ENCODE data around the gene PRKD2.

Gene PRKD2

GRCh38 chr19:46746281-46747057 is 29.6 kb upstream of the PRKD2 start, which contains the start of gene STRN4:
Gene STRN4 (minus strand): TSS chr19:46746450. CDS start chr19:46746430, 20 bp downstream.
- H3K4me1 Mint-ChIP-seq: peaks cover 76% of the 10 kb centered on the region
- H3K9me3 Mint-ChIP-seq: no peaks in the 10 kb centered on the region
- H3K27ac Mint-ChIP-seq: peak within 1 kb of the TSS; percentile 83
- H3K36me3 Mint-ChIP-seq: peaks cover 18% of the 10 kb centered on the region
- H3K4me3 Mint-ChIP-seq: peak within 1 kb of the TSS; percentile 89
- H3K27me3 Mint-ChIP-seq: no peaks in the 10 kb centered on the region
- peak; percentile 80 for ATAC-seq

GRCh38 chr19:46745521-46746280 is 28.8 kb upstream of the PRKD2 start, which contains the start of gene FKRP:
Gene FKRP (plus strand): TSS chr19:46746057. CDS start chr19:46755451, 9,394 bp downstream.
- H3K27me3 Mint-ChIP-seq: no peaks in the 10 kb centered on the region
- ATAC-seq: peak; percentile 77
- peak within 1 kb of the TSS; percentile 83 for H3K27ac Mint-ChIP-seq
- no peaks in the 10 kb centered on the region for H3K9me3 Mint-ChIP-seq
- peaks cover 20% of the 10 kb centered on the region for H3K36me3 Mint-ChIP-seq
- H3K4me1 Mint-ChIP-seq: peaks cover 80% of the 10 kb centered on the region
- H3K4me3 Mint-ChIP-seq: peak within 1 kb of the TSS; percentile 89

GRCh38 chr19:46745030-46745429 is 28.1 kb upstream of the PRKD2 start:
- Mint-ChIP-seq H3K9me3 (no peaks in the 10 kb centered on the region), H3K4me3 (peak overlapping the region; percentile 89), H3K36me3 (peaks cover 19% of the 10 kb centered on the region), H3K27me3 (no peaks in the 10 kb centered on the region), H3K4me1 (peaks cover 79% of the 10 kb centered on the region), H3K27ac (peak overlapping the region; percentile 83)
- no peak for ATAC-seq

- H3K36me3 Mint-ChIP-seq: peaks cover 19% of the 10 kb centered on the region
- no peaks in the 10 kb centered on the region for H3K27me3 Mint-ChIP-seq
- H3K27ac Mint-ChIP-seq: no peak overlapping the region
- peak overlapping the region; percentile 89 for H3K4me3 Mint-ChIP-seq
- no peaks in the 10 kb centered on the region for H3K9me3 Mint-ChIP-seq
- peaks cover 84% of the 10 kb centered on the region for H3K4me1 Mint-ChIP-seq
- ATAC-seq: no peak
Observed at GRCh38 chr19:46744005-46744691, 27.2 kb upstream of the PRKD2 start.

GRCh38 chr19:46742926-46743480 is 26.1 kb upstream of the PRKD2 start:
- H3K4me1 Mint-ChIP-seq: peaks cover 75% of the 10 kb centered on the region
- H3K4me3 Mint-ChIP-seq: no peak overlapping the region
- H3K27me3 Mint-ChIP-seq: no peaks in the 10 kb centered on the region
- H3K36me3 Mint-ChIP-seq: peaks cover 20% of the 10 kb centered on the region
- no peak overlapping the region for H3K27ac Mint-ChIP-seq
- ATAC-seq: no peak
- H3K9me3 Mint-ChIP-seq: no peaks in the 10 kb centered on the region

- Mint-ChIP-seq H3K36me3 (peaks cover 34% of the 10 kb centered on the region), H3K9me3 (no peaks in the 10 kb centered on the region), H3K27ac (no peak overlapping the region), H3K27me3 (no peaks in the 10 kb centered on the region), H3K4me3 (no peak overlapping the region), H3K4me1 (peaks cover 61% of the 10 kb centered on the region)
- no peak for ATAC-seq
Observed at GRCh38 chr19:46741447-46741846, 24.5 kb upstream of the PRKD2 start.

GRCh38 chr19:46739290-46739771 is 22.4 kb upstream of the PRKD2 start:
- ATAC-seq: no peak
- Mint-ChIP-seq H3K27ac (peak overlapping the region; percentile 19), H3K36me3 (peaks cover 36% of the 10 kb centered on the region), H3K4me3 (no peak overlapping the region), H3K9me3 (no peaks in the 10 kb centered on the region), H3K27me3 (no peaks in the 10 kb centered on the region), H3K4me1 (peaks cover 47% of the 10 kb centered on the region)

- H3K27me3 Mint-ChIP-seq: no peaks in the 10 kb centered on the region
- no peak for ATAC-seq
- peaks cover 51% of the 10 kb centered on the region for H3K36me3 Mint-ChIP-seq
- H3K4me1 Mint-ChIP-seq: peaks cover 32% of the 10 kb centered on the region
- H3K9me3 Mint-ChIP-seq: no peaks in the 10 kb centered on the region
- no peak overlapping the region for H3K4me3 Mint-ChIP-seq
- H3K27ac Mint-ChIP-seq: no peak overlapping the region
Observed at GRCh38 chr19:46737761-46738171, 20.9 kb upstream of the PRKD2 start.

GRCh38 chr19:46737298-46737654 is 20.4 kb upstream of the PRKD2 start:
- no peaks in the 10 kb centered on the region for H3K27me3 Mint-ChIP-seq
- no peaks in the 10 kb centered on the region for H3K9me3 Mint-ChIP-seq
- peaks cover 30% of the 10 kb centered on the region for H3K4me1 Mint-ChIP-seq
- peaks cover 56% of the 10 kb centered on the region for H3K36me3 Mint-ChIP-seq
- no peak for ATAC-seq
- no peak overlapping the region for H3K27ac Mint-ChIP-seq
- H3K4me3 Mint-ChIP-seq: no peak overlapping the region

- ATAC-seq: no peak
- Mint-ChIP-seq H3K4me1 (peaks cover 30% of the 10 kb centered on the region), H3K4me3 (no peak overlapping the region), H3K27me3 (no peaks in the 10 kb centered on the region), H3K27ac (no peak overlapping the region), H3K36me3 (peaks cover 57% of the 10 kb centered on the region), H3K9me3 (no peaks in the 10 kb centered on the region)
Observed at GRCh38 chr19:46736531-46737297, 19.8 kb upstream of the PRKD2 start.

GRCh38 chr19:46733690-46734292 is 16.9 kb upstream of the PRKD2 start:
- Mint-ChIP-seq H3K36me3 (peaks cover 70% of the 10 kb centered on the region), H3K27me3 (no peaks in the 10 kb centered on the region), H3K9me3 (no peaks in the 10 kb centered on the region), H3K27ac (no peak overlapping the region), H3K4me3 (no peak overlapping the region), H3K4me1 (peaks cover 34% of the 10 kb centered on the region)
- no peak for ATAC-seq

GRCh38 chr19:46732966-46733689 is 16.2 kb upstream of the PRKD2 start:
- Mint-ChIP-seq H3K27me3 (no peaks in the 10 kb centered on the region), H3K9me3 (no peaks in the 10 kb centered on the region), H3K36me3 (peaks cover 68% of the 10 kb centered on the region), H3K4me3 (no peak overlapping the region), H3K27ac (no peak overlapping the region), H3K4me1 (peaks cover 39% of the 10 kb centered on the region)
- no peak for ATAC-seq

- peaks cover 64% of the 10 kb centered on the region for H3K36me3 Mint-ChIP-seq
- H3K4me3 Mint-ChIP-seq: no peak overlapping the region
- ATAC-seq: no peak
- no peaks in the 10 kb centered on the region for H3K27me3 Mint-ChIP-seq
- peak overlapping the region; percentile 46 for H3K27ac Mint-ChIP-seq
- H3K4me1 Mint-ChIP-seq: peaks cover 39% of the 10 kb centered on the region
- H3K9me3 Mint-ChIP-seq: no peaks in the 10 kb centered on the region
Observed at GRCh38 chr19:46732172-46732938, 15.4 kb upstream of the PRKD2 start.
